SK-N-SH (cell line): ENCODE data around the gene BTAF1. TPM values are rescaled to one million over a fixed set of nuclear protein-coding genes. Genes with fewer than 3 reads are reported as not detected.

Source experiments
- CTCF ChIA-PET: fragments of 300-600, 350-600 bp; formaldehyde crosslinking; extraction: SDS; loops from one replicate; lab custom pipeline; 2021; lab: Yijun Ruan, JAX
- POLR2A ChIA-PET: fragments of 350-600 bp; sonication (Branson Sonifier 250); formaldehyde crosslinking; extraction: SDS; loops from one replicate; lab custom pipeline; 2020; ENCODE audit warnings: antibody characterized with exemption, inconsistent platforms; lab: Yijun Ruan, JAX
- DNase-seq: peaks from one replicate; pipeline ENCODE4 v3.0.0; 2012
- H2AFZ ChIP-seq: fragments of 200-600 bp; sonication (generic); 2 replicates; pipeline ENCODE4 v1.8.1; 2016; ENCODE audit warnings: antibody characterized with exemption, mild to moderate bottlenecking, low read depth
- H3F3A ChIP-seq: fragments of 200-600 bp; sonication (generic); replicated peaks from 2 replicates; pipeline ENCODE3; 2016; ENCODE audit warnings: antibody characterized with exemption, mild to moderate bottlenecking; ENCODE audit not compliant: insufficient read depth
- H3K27ac ChIP-seq, 2 experiments: fragments of 200-500 bp in 1 of 2; fragments of 200-600 bp in 1 of 2; sonication (Bioruptor generic) in 1 of 2; sonication (generic), shearing (Covaris generic) in 1 of 2; 2 replicates each; pipeline versions ENCODE4 v1.5.1 to v1.6.1; 2014 to 2016; ENCODE audit warnings: low read depth in 2 of 2, inconsistent platforms in 1 of 2, low read length in 1 of 2, mild to moderate bottlenecking in 1 of 2, mixed read lengths in 1 of 2
- H3K27me3 ChIP-seq: fragments of 200-600 bp; sonication (generic), shearing (Covaris generic); 2 replicates; pipeline ENCODE4 v1.6.1; 2016; ENCODE audit warnings: mixed run types; ENCODE audit not compliant: insufficient read depth
- H3K36me3 ChIP-seq, 2 experiments: fragments of 200-500 bp in 1 of 2; fragments of 200-600 bp in 1 of 2; sonication (Bioruptor generic) in 1 of 2; sonication (generic) in 1 of 2; replicated peaks in 1 of 2; 2 replicates each; pipeline versions ENCODE3 to v1.5.1; 2014 to 2016; ENCODE audit warnings: low read length in 1 of 2, mild to moderate bottlenecking in 1 of 2; ENCODE audit not compliant: insufficient read depth in 2 of 2, control insufficient read depth in 1 of 2
- H3K4me1 ChIP-seq, 2 experiments: fragments of 200-500 bp in 1 of 2; fragments of 200-600 bp in 1 of 2; sonication (Bioruptor generic) in 1 of 2; sonication (generic), shearing (Covaris generic) in 1 of 2; 2 replicates each; pipeline versions ENCODE4 v1.5.1 to v1.6.1; 2014 to 2016; ENCODE audit warnings: low read depth in 1 of 2, low read length in 1 of 2, mixed run types in 1 of 2; ENCODE audit not compliant: insufficient read depth in 2 of 2, control insufficient read depth in 1 of 2
- H3K4me2 ChIP-seq: fragments of 200-600 bp; sonication (generic), shearing (Covaris generic); 2 replicates; pipeline ENCODE4 v1.6.1; 2017; ENCODE audit warnings: mixed run types
- H3K4me3 ChIP-seq, 2 experiments: fragments of 200-500 bp in 1 of 2; fragments of 200-600 bp in 1 of 2; sonication (Bioruptor generic) in 1 of 2; sonication (generic), shearing (Covaris generic) in 1 of 2; 2 replicates each; pipeline versions ENCODE4 v1.5.1 to v1.8.1; 2014 to 2016; ENCODE audit warnings: low read depth in 2 of 2, inconsistent platforms in 1 of 2, low read length in 1 of 2, mild to moderate bottlenecking in 1 of 2, mixed read lengths in 1 of 2, moderate library complexity in 1 of 2
- H3K79me2 ChIP-seq: fragments of 200-600 bp; sonication (generic); 2 replicates; pipeline ENCODE4 v1.8.1; 2017; ENCODE audit warnings: mild to moderate bottlenecking; ENCODE audit not compliant: insufficient read depth
- H3K9ac ChIP-seq: fragments of 200-600 bp; sonication (generic); 2 replicates; pipeline ENCODE4 v1.6.1; 2017; ENCODE audit warnings: mixed run types
- H3K9me2 ChIP-seq: fragments of 200-600 bp; sonication (generic); 2 replicates; pipeline ENCODE4 v1.6.1; 2017; ENCODE audit warnings: mixed run types
- H3K9me3 ChIP-seq: fragments of 200-600 bp; sonication (generic); 2 replicates; pipeline ENCODE4 v1.6.1; 2017; ENCODE audit warnings: mixed run types, mild to moderate bottlenecking, moderate library complexity
- H4K20me1 ChIP-seq: fragments of 200-600 bp; sonication (generic); 2 replicates; pipeline ENCODE4 v1.6.1; 2017; ENCODE audit warnings: mild to moderate bottlenecking, mixed run types; ENCODE audit not compliant: insufficient read depth
- ELF1 ChIP-seq: IDR thresholded peaks from 2 replicates; pipeline ENCODE4 v1.4.0; 2012
- GABPA ChIP-seq: IDR thresholded peaks from 2 replicates; pipeline ENCODE4 v1.4.0; 2012; ENCODE audit warnings: low read depth, mild to moderate bottlenecking
- MAX ChIP-seq: IDR thresholded peaks from 2 replicates; pipeline ENCODE4 v1.4.0; 2012; ENCODE audit warnings: low read depth
- POLR2AphosphoS5 ChIP-seq: IDR thresholded peaks from 2 replicates; pipeline ENCODE4 v1.6.1; 2012; ENCODE audit warnings: low read depth, low read length
- REST ChIP-seq: IDR thresholded peaks from 2 replicates; pipeline ENCODE4 v1.6.1; 2012; ENCODE audit warnings: mild to moderate bottlenecking, low read depth, low read length, moderate library complexity
- RFX5 ChIP-seq: IDR thresholded peaks from 2 replicates; pipeline ENCODE4 v1.6.1; 2012; ENCODE audit warnings: mild to moderate bottlenecking, improper control_type of control experiment, low read length
- TCF12 ChIP-seq: IDR thresholded peaks from 2 replicates; pipeline ENCODE4 v1.4.0; 2012
- polyA plus RNA-seq, 3 experiments: library from polyadenylated mRNA; depleted of rRNA; stranded (reverse); fragments of >200 nt; gene quantifications; 2 replicates each; pipeline ENCODE4 v1.2.3, GENCODE V29; 2012
- TF ChIP-seq, protein P1 (sequence below): fragments of 150-350 bp; IDR thresholded peaks from 2 replicates; pipeline ENCODE4 v1.6.1; 2017; ENCODE audit warnings: antibody characterized with exemption, low read length, low read depth, borderline replicate concordance

Gene BTAF1
- polyA plus RNA-seq, 1 of the 3 experiments (the other 2 are of a cell fraction) = 9.8 TPM

DNA sequence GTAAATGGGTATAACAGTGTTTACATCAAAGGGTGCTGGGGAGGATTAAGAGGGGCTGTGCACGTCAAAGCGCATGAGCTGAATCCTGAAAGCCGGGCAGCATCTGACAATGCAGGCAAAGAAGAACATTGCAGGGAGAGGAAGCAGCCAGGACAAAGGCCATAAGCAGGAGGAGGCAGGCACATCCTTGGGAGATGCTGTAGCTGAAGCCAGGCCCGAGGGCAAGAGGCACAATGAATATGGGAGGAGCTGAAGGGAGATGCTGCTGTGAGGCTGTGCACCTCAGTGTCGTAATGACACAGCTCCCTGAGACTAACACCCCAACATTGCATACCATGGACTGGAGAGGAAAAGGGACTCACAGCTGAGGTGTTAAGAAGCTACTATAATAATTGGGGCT, 129.2 kb downstream of the BTAF1 start (continued):
- TF ChIP-seq REST = no peak
- TF ChIP-seq TCF12 = no peak
- TF ChIP-seq, protein P1, sequence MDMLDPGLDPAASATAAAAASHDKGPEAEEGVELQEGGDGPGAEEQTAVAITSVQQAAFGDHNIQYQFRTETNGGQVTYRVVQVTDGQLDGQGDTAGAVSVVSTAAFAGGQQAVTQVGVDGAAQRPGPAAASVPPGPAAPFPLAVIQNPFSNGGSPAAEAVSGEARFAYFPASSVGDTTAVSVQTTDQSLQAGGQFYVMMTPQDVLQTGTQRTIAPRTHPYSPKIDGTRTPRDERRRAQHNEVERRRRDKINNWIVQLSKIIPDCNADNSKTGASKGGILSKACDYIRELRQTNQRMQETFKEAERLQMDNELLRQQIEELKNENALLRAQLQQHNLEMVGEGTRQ = no peak

DNA sequence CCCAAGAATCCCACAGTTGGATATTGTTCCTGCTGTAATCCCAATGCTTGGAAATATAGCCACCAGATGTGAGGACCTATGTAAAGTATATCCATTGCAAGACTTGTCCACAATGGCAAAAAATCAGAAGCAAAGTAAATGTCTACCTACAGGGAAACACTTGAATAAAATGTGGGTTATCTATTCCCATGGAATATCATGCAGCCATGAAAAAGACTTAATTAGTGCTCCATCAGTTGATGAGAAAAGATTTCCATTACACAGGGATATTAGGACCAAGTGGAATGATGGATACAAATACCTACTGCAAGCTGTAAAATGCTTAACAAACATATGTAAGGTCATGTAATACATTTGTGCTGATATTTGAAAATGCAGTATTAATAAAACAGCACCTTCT, 131.2 kb downstream of the BTAF1 start:
- no peaks in the 10 kb centered on the region for H3K27me3 ChIP-seq
- TF ChIP-seq POLR2AphosphoS5 = no peak
- TF ChIP-seq REST = no peak
- TF ChIP-seq MAX = no peak
- TF ChIP-seq GABPA = no peak
- no peak for TF ChIP-seq ELF1
- TF ChIP-seq RFX5 = no peak
- no peak for DNase-seq
- peaks cover 0 to 3% of the 10 kb centered on the region in 2 experiments for H3K36me3 ChIP-seq
- H2AFZ ChIP-seq = no peak overlapping the region
- H3K4me3 ChIP-seq = no peak overlapping the region
- H3K9ac ChIP-seq = no peak overlapping the region
- H3K79me2 ChIP-seq = no peaks in the 10 kb centered on the region
- no peaks in the 10 kb centered on the region for H3F3A ChIP-seq
- H4K20me1 ChIP-seq = no peaks in the 10 kb centered on the region
- POLR2A ChIA-PET = no interaction called here
- H3K9me2 ChIP-seq = no peaks in the 10 kb centered on the region
- no peaks in the 10 kb centered on the region for H3K9me3 ChIP-seq
- CTCF ChIA-PET = interaction anchor here (1.3 kb wide), 1 partner anchor 19 kb away, joined by 3 read pairs; no protein-coding TSS in a partner anchor
- H3K27ac ChIP-seq = no peak overlapping the region
- no peaks in the 10 kb centered on the region for H3K4me1 ChIP-seq
- H3K4me2 ChIP-seq = no peak overlapping the region
